Measurements from ENCODE around the gene CLEC4G.

Gene CLEC4G

GRCh38 chr19:7763696-7764095, 31.8 kb upstream of the CLEC4G start:
- H4K20me1 ChIP-seq (ENCODE audit: low read depth, low read length): no peaks in the 10 kb centered on the region
- H3K9ac ChIP-seq (ENCODE audit: low read length): no peak overlapping the region
- no peaks in the 10 kb centered on the region for H3K36me3 ChIP-seq (ENCODE audit: low read length)
- H3K27ac ChIP-seq (ENCODE audit: low read depth, low read length): no peak overlapping the region
- H3K27me3 ChIP-seq (ENCODE audit: low read length): no peaks in the 10 kb centered on the region
- no peak overlapping the region for H3K4me3 ChIP-seq (ENCODE audit: insufficient read depth, low read length, poor library complexity, severe bottlenecking)
- H3F3A ChIP-seq (ENCODE audit: insufficient read depth): no peaks in the 10 kb centered on the region
- peaks cover 10% of the 10 kb centered on the region; the same call in 1 of the 2 replicates for H3K9me3 ChIP-seq (ENCODE audit: insufficient read depth, low read length)
- H3K79me2 ChIP-seq (ENCODE audit: insufficient read depth, low read length): no peaks in the 10 kb centered on the region
- H3K4me2 ChIP-seq (ENCODE audit: low read depth, low read length, poor library complexity, severe bottlenecking): no peak overlapping the region
- TF ChIP-seq, protein P1, sequence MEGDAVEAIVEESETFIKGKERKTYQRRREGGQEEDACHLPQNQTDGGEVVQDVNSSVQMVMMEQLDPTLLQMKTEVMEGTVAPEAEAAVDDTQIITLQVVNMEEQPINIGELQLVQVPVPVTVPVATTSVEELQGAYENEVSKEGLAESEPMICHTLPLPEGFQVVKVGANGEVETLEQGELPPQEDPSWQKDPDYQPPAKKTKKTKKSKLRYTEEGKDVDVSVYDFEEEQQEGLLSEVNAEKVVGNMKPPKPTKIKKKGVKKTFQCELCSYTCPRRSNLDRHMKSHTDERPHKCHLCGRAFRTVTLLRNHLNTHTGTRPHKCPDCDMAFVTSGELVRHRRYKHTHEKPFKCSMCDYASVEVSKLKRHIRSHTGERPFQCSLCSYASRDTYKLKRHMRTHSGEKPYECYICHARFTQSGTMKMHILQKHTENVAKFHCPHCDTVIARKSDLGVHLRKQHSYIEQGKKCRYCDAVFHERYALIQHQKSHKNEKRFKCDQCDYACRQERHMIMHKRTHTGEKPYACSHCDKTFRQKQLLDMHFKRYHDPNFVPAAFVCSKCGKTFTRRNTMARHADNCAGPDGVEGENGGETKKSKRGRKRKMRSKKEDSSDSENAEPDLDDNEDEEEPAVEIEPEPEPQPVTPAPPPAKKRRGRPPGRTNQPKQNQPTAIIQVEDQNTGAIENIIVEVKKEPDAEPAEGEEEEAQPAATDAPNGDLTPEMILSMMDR (IDR thresholded peaks at IDR 0.05; ENCODE audit: insufficient read depth, low read length, poor library complexity, severe bottlenecking): no peak
- TF ChIP-seq EZH2phosphoT487 (conservative IDR thresholded peaks at IDR 0.05; ENCODE audit: low read length): no peak
- no peak overlapping the region for H2AFZ ChIP-seq (ENCODE audit: low read depth, low read length, severe bottlenecking)
- H3K9me2 ChIP-seq (replicated peaks; ENCODE audit: insufficient read depth, low read length): no peaks in the 10 kb centered on the region

DNA sequence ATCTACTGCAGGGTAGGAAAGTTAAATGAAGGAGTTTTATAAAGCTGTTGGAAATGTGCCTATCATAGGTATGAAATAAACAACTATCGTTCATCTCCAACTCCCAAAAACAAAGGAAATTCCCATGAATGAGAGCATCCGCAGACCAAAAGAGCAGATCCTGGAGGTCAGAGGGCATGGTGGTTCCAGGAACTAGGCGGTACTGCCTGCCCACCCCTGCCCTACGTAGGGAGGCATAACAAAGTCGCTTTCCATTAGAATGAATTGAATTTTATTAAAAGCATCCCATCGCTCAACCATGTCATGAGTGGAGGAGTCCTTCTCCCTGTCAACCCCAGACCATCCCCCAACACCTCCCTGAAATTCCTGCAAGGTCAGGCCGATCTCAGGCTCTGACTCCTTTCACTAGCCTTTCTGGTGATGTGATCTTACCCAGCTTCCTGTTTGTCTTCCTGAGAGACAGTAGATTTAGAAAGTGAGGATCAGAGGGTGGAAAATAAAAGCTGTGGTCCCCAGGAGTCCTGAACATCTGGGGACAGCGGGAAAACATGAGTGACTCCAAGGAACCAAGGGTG, 30.9 kb upstream of the CLEC4G start, which contains the start of gene CLEC4M:
Gene CLEC4M, plus strand, starts transcription at position 525 of the 575 bp plus-strand sequence. Its CDS starts 24 bp downstream, at position 549.
- Histone ChIP-seq H4K20me1 (ENCODE audit: low read depth, low read length) (no peaks in the 10 kb centered on the region), H3K9ac (ENCODE audit: low read length) (no peak within 1 kb of the TSS), H3K9me3 (ENCODE audit: insufficient read depth, low read length) (peaks cover 19% of the 10 kb centered on the region; the same call in 1 of the 2 replicates), H2AFZ (ENCODE audit: low read depth, low read length, severe bottlenecking) (no peak within 1 kb of the TSS), H3F3A (ENCODE audit: insufficient read depth) (no peaks in the 10 kb centered on the region), H3K36me3 (ENCODE audit: low read length) (no peaks in the 10 kb centered on the region), H3K4me2 (ENCODE audit: low read depth, low read length, poor library complexity, severe bottlenecking) (no peak within 1 kb of the TSS), H3K27me3 (ENCODE audit: low read length) (no peaks in the 10 kb centered on the region), H3K4me3 (ENCODE audit: insufficient read depth, low read length, poor library complexity, severe bottlenecking) (no peak within 1 kb of the TSS), H3K27ac (ENCODE audit: low read depth, low read length) (no peak within 1 kb of the TSS), H3K9me2 (replicated peaks; ENCODE audit: insufficient read depth, low read length) (no peaks in the 10 kb centered on the region), H3K79me2 (ENCODE audit: insufficient read depth, low read length) (no peaks in the 10 kb centered on the region)
- no peak for TF ChIP-seq EZH2phosphoT487 (conservative IDR thresholded peaks at IDR 0.05; ENCODE audit: low read length)
- TF ChIP-seq, protein P1 (IDR thresholded peaks at IDR 0.05; ENCODE audit: insufficient read depth, low read length, poor library complexity, severe bottlenecking): no peak

- H3K4me3 ChIP-seq (ENCODE audit: insufficient read depth, low read length, poor library complexity, severe bottlenecking): no peak overlapping the region
- no peaks in the 10 kb centered on the region for H3K79me2 ChIP-seq (ENCODE audit: insufficient read depth, low read length)
- H3K9me2 ChIP-seq (replicated peaks; ENCODE audit: insufficient read depth, low read length): no peaks in the 10 kb centered on the region
- no peak overlapping the region for H2AFZ ChIP-seq (ENCODE audit: low read depth, low read length, severe bottlenecking)
- no peaks in the 10 kb centered on the region for H3K27me3 ChIP-seq (ENCODE audit: low read length)
- no peak overlapping the region for H3K4me2 ChIP-seq (ENCODE audit: low read depth, low read length, poor library complexity, severe bottlenecking)
- no peaks in the 10 kb centered on the region for H3K36me3 ChIP-seq (ENCODE audit: low read length)
- no peaks in the 10 kb centered on the region for H4K20me1 ChIP-seq (ENCODE audit: low read depth, low read length)
- TF ChIP-seq, protein P1 (IDR thresholded peaks at IDR 0.05; ENCODE audit: insufficient read depth, low read length, poor library complexity, severe bottlenecking): no peak
- TF ChIP-seq EZH2phosphoT487 (conservative IDR thresholded peaks at IDR 0.05; ENCODE audit: low read length): no peak
- no peak overlapping the region for H3K9ac ChIP-seq (ENCODE audit: low read length)
- H3K9me3 ChIP-seq (ENCODE audit: insufficient read depth, low read length): peaks cover 29% of the 10 kb centered on the region; the same call in 1 of the 2 replicates
- H3F3A ChIP-seq (ENCODE audit: insufficient read depth): no peaks in the 10 kb centered on the region
- H3K27ac ChIP-seq (ENCODE audit: low read depth, low read length): no peak overlapping the region
These were observed 27.2 kb upstream of the CLEC4G start for GRCh38 chr19:7759156-7759555.

Measured in SU-DHL-6 (cell line).